CD4-positive, alpha-beta T cell treated with Interleukin-2 at 100 ng/mL for 4 hours (primary cell): Measurements from ENCODE around the gene ARHGEF10L.
"Not testable (repeated sequence)": the region's sequence is repeated elsewhere in the genome, so short reads cannot be mapped to it uniquely, and the experiment has no call there.

Experiments
- DNase-seq: peaks from one replicate; pipeline ENCODE4 v3.0.0-alpha.2; 2020; ENCODE audit warnings: low spot score

Gene ARHGEF10L

GRCh38 chr1:17612831-17613230 is 73.3 kb downstream of the ARHGEF10L start:
- DNase-seq, result no peak

GRCh38 chr1:17614586-17614985 is 75.1 kb downstream of the ARHGEF10L start:
- no peak for DNase-seq

GRCh38 chr1:17615157-17615556 is 75.7 kb downstream of the ARHGEF10L start:
- no peak for DNase-seq

- no peak for DNase-seq
Measured at GRCh38 chr1:17615959-17616358, 76.5 kb downstream of the ARHGEF10L start.

GRCh38 chr1:17616731-17617279 is 77.3 kb downstream of the ARHGEF10L start:
- DNase-seq, result no peak

GRCh38 chr1:17617787-17618557 is 78.5 kb downstream of the ARHGEF10L start:
- DNase-seq, result no peak

- DNase-seq, result no peak
Measured at GRCh38 chr1:17618558-17619247, 79.2 kb downstream of the ARHGEF10L start.

- DNase-seq, result no peak
Measured at GRCh38 chr1:17620448-17620847, 81.0 kb downstream of the ARHGEF10L start.

GRCh38 chr1:17621691-17622090 is 82.2 kb downstream of the ARHGEF10L start:
- no peak for DNase-seq

GRCh38 chr1:17622823-17623222 is 83.3 kb downstream of the ARHGEF10L start:
- DNase-seq, result no peak

GRCh38 chr1:17624611-17625233 is 85.2 kb downstream of the ARHGEF10L start:
- DNase-seq, result no peak

- DNase-seq, result no peak
Measured at GRCh38 chr1:17627239-17628052, 87.9 kb downstream of the ARHGEF10L start.

- DNase-seq, result not testable (repeated sequence)
Measured at GRCh38 chr1:17629046-17629445, 89.5 kb downstream of the ARHGEF10L start.

- no peak for DNase-seq
Measured at GRCh38 chr1:17629460-17629859, 90.0 kb downstream of the ARHGEF10L start.

- peak; percentile 15 for DNase-seq
Measured at GRCh38 chr1:17630048-17630830, 90.7 kb downstream of the ARHGEF10L start.

- no peak for DNase-seq
Measured at GRCh38 chr1:17630986-17631385, 91.5 kb downstream of the ARHGEF10L start.

GRCh38 chr1:17631410-17631809 is 91.9 kb downstream of the ARHGEF10L start:
- DNase-seq, result no peak

- no peak for DNase-seq
Measured at GRCh38 chr1:17632106-17632505, 92.6 kb downstream of the ARHGEF10L start.

- DNase-seq, result no peak
Measured at GRCh38 chr1:17632541-17633184, 93.2 kb downstream of the ARHGEF10L start.

GRCh38 chr1:17633654-17634053 is 94.2 kb downstream of the ARHGEF10L start:
- DNase-seq, result no peak

GRCh38 chr1:17635276-17635675 is 95.8 kb downstream of the ARHGEF10L start:
- DNase-seq, result no peak
